Right kidney (tissue), 1 donor: ENCODE measurements around the gene PHTF1.

Source experiments
- DNase-seq: peaks from one replicate; pipeline ENCODE4 v3.0.0-alpha.2; 2016

The PHTF1 gene

DNA sequence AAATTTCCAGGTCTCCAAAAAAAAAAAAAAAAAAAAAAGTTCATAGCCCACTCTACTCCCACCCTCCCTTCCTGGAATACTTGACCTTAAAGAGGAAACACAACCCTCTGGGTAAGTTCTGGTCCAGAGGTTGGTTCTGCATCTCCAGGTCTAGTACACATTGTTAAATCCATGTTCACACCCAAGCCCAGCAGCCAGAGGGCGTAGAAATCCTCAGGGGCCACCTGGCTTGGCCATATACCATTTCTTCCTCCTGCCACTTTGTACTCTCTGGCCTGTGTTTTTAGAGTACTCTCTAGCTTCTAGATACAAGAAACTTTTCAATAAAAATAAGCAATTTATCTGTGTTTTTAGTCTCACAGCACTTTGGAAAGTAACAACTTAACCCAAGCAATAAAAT is 89.3 kb downstream of the PHTF1 start:
- no peak for DNase-seq

- no peak for DNase-seq
Observed at GRCh38 chr1:113666126-113666525, 93.2 kb downstream of the PHTF1 start.

DNA sequence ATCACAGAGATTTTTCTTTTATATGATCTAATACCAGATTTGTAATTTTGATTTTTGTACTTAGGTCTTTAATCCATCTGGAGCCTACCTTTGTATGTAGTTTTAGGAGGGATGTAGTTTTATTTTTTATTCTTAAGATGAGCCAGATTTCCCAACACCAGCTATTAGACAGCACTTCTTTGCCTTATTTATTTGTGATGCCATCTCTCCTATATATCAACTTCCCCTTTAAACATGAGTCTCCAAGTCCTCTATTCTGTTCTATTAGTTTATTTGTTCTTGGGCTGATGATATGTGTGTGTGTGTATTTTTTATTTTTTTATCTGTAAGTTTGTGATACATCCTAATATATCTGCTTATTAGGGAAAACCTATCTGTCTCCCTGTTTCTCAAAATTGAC is 94.2 kb downstream of the PHTF1 start:
- DNase-seq, result no peak

DNA sequence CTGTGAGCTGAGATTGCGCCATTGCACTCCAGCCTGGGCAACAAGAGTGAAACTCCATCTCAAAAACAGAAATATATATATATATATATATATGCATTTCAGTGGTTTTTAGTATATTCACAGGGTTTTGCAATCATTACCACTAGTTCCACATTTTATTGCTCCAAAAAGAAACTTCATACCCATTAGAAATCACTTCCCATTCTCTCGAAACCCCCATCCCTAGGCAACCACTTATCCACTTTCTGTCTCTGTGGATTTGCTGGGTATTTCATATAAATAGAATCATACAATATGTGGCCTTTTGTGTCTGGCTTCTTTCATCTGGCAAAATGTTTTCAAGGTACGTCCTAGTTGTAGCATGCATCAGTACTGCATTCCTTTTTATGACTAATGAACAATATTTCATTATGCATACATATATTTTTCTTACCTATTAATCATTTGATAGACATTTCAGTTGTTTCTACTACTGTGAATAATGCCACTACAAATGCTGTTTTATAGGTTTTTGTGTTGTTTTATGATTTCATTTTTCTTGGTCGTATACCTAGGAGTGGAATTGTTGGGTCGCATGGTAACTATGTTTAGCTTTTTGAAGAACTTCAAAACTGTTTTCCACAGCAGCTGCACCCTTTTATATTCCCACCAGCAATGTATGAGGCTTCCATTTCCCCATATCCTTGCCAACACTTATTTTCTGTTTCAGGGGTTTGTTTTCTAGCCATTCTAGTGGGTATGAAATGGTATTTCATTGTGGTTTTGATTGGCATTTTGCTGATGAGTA is 95.9 kb downstream of the PHTF1 start:
- DNase-seq, result no peak

DNA sequence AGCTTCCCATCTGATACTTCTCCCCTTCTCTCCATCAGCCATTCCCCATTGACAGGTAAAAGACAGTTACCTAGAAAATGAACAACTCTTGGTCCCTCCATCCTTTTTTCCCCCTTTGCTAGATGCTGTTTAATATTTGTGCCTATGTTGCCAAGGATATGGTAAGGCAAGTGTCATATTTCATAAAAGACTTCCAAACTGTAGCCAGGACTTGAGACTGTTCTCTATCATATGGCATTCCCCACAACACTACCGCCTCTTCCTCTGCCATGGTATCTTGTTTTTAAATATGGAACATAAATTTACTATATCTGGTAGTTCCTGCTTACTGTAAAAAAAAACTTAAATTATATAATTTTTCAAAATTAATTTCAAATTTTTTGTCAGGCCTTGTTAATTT is 97.2 kb downstream of the PHTF1 start:
- no peak for DNase-seq

DNA sequence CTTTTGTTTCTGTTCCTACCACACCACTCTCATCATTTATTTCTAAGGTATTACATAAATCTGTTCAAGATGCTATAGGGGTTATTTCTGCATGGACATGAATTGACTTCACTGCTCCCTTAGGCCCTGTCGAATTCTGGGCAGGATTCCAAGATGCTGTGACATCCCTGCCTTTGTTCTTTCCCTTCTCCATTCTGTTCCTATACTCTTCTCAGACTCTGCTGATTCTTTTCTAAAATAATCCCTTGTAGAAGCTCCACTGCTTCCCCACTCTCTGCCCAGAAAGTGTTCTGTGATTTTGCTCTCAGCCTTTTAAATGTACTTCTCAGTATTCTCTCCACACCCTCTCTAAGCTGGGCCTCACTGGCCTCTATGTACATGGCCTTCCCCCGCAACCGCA is 99.2 kb downstream of the PHTF1 start:
- no peak for DNase-seq

DNA sequence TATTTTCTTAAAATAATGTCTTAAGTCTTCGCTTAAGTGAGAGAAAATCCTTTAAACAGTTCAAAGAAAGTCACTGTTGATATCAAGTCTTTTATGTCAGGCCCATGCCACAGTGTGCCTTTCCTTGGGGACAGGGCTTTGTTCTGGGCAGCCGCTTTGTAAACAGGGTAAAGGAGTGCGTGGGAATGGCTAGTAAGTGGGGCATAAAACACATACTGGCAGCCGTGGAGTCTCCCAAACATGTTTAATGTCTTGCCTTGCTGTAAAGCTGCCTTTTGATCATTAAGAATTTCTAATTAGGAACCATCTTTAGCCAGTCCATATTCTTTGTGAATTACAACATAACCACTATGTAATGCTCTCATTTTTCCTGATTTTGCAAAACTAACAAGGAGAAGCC is 99.7 kb downstream of the PHTF1 start:
- DNase-seq, result no peak

DNA sequence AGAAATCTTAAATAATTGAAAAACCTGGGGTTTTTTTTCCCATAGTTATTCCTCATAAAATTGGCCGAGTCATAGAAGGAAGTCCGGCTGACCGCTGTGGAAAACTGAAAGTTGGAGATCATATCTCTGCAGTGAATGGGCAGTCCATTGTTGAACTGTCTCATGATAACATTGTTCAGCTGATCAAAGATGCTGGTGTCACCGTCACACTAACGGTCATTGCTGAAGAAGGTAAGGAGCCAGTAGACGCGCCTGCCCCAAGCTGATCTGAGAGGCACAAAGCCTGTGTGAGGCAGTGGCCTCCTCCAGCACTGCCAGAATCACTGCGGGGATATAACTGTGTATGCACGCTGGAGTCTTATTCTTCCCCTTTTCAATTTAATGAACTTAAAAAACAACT is 100.3 kb downstream of the PHTF1 start:
- no peak for DNase-seq

GRCh38 chr1:113657556-113658063 is 101.7 kb downstream of the PHTF1 start:
- DNase-seq, result no peak

DNA sequence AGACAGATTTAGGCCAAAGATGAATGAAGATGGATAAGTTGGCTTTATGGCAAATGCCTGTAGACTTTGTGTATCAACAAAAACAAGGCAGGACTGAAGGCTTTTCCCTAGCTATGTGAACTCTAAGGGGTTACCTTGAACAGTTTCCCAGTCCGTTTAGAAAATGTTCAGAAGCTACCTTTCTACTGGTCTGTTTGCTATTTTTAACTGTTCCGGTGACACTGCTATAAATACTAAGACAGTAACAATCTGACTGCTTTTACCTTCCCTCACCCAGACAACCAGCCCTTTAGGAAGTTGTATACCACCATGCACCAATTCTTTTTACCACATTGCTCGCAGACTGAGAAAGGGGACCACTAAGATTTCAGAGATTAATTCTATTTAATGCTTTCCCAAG is 102.2 kb downstream of the PHTF1 start:
- no peak for DNase-seq

GRCh38 chr1:113654883-113655282 is 104.4 kb downstream of the PHTF1 start:
- no peak for DNase-seq

DNA sequence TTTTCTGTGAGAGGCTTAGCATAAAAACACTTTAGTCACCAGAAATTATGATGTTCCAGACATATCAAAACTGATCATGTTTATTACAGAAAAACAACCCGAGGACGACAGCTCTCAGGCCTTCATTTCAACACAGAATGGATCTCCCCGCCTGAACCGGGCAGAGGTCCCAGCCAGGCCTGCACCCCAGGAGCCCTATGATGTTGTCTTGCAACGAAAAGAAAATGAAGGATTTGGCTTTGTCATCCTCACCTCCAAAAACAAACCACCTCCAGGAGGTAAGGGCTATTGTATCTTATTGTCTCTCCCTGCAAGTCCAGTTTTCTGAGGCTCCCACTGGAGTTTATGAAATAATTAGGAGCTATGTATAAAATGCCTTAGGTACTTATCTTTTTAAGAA is 105.5 kb downstream of the PHTF1 start:
- DNase-seq, result no peak

GRCh38 chr1:113652771-113653170 is 106.5 kb downstream of the PHTF1 start:
- no peak for DNase-seq

GRCh38 chr1:113648478-113648877 is 110.8 kb downstream of the PHTF1 start:
- no peak for DNase-seq

GRCh38 chr1:113647164-113647563 is 112.1 kb downstream of the PHTF1 start:
- no peak for DNase-seq
